Endometrial microvascular endothelial cells (primary cell): ENCODE results near the gene PLVAP. TPM values are rescaled to one million over a fixed set of nuclear protein-coding genes. Genes with fewer than 3 reads are reported as not detected.

Experiments used
- in situ Hi-C: cut with HindIII; loops from 2 replicates; pipeline ENCODE4 v1.10.0; 2017; ENCODE audit warnings: low sequenced_read_pairs, low pct_unique_long_range_greater_than_20kb; ENCODE audit errors: inconsistent ontology term
- total RNA-seq: library from RNA; depleted of rRNA; stranded (reverse); fragments of >200 nt; gene quantifications from one replicate; pipeline ENCODE4 v1.2.3, GENCODE V29; 2015; ENCODE audit errors: inconsistent ontology term

The PLVAP gene
- total RNA-seq, 1 donor from 2014 or later, result 0.46 TPM

DNA sequence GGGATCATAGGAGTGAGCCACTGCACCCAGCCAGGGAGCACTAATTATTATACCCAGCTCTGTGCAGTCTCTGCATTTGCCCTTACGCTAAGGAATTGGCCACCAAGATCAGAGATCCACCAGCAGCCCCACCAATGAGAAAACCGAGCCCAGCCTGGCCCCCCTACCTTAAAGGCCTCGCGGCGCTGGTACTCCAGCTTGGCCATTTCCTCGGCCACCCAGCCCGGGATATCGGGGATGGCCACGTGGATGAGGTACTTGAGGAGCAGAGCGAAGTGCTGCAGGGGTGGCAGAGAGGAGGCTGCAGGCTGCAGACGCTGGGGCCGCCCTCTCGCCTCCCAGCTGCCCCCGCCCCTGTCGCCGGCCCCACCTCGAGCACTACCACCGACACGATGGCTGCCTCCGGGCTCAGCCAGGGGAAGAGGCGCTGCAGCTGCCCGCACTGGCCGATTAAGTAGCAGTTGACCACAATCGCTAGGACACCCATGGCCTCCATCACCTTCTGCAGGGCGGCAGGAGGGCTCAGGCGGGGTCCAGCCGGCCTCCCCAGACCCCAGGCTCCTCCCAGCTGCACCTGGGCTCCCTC is 50.0 kb downstream of the PLVAP start:
- in situ Hi-C loops, result no loop called here

DNA sequence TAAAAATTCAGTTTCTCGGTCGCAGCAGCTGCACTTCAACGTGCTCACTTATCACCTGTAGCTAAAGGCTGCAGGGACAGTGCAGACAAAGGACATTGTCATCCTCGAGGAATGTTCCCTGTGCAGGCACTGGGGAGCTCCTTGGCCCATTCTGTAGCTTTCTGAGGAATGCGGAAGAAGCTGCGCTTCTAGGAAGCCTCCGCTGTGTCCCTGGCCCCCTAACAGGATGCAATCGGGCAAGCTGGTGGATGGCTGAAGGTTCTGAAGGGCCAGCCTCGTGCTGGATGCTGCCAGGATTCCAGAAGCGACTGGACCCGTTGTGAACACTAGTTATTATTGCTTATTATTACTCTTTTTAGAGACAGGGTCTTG is 50.6 kb downstream of the PLVAP start:
- in situ Hi-C loops, result no loop called here

DNA sequence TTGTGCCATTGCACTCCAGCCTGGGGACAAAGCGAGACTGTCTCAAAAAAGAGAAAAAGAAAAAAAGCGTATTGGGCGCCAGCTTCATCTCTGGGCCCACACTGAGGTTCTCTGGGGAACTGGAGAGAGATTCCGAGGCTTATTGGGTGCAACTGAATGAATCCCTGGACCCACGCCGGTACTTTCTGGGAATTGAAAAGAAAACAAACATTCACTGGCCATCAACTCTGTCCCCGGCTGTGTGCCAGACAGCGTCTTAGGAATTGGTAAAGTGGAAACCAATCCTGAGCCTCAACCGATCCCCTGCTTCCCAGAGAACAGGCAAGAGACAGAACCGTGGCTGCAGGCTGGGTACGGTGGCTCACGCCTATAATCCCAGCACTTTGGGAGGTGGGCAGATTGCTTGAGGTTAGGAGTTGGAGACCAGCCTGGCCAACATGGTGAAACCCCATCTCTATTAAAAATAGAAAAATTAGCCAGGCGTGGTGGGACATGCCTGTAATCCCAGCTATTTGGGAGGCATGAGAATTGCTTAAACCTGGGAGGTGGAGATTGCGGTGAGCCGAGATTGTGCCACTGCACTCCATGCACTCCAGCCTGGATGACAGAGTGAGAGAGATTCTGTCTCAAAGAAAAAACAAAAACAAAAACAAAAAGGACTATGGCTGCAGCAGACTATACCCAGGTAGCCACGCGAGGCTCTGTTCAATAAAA is 51.1 kb downstream of the PLVAP start:
- in situ Hi-C loops, result no loop called here

DNA sequence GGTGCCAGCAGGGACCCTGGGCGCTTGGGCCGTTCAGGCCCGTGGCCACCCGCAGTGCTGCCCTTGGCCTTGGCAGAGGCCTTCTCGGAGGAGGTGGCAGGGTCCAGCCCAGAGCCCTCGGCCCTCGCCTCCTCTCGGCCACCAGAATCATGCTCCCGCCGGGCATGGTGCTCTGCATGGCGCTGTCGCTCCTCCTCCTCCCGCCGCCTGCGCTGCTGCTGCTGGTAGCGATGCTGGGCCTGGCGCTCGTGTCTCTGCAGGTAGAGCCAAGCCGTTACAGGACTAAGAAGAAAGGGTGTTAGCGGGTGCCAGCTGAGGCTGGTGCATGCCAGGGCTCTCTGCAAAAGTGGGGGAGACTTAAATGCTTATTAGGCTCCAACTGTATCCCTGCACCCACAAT is 52.0 kb downstream of the PLVAP start:
- in situ Hi-C loops, result no loop called here

DNA sequence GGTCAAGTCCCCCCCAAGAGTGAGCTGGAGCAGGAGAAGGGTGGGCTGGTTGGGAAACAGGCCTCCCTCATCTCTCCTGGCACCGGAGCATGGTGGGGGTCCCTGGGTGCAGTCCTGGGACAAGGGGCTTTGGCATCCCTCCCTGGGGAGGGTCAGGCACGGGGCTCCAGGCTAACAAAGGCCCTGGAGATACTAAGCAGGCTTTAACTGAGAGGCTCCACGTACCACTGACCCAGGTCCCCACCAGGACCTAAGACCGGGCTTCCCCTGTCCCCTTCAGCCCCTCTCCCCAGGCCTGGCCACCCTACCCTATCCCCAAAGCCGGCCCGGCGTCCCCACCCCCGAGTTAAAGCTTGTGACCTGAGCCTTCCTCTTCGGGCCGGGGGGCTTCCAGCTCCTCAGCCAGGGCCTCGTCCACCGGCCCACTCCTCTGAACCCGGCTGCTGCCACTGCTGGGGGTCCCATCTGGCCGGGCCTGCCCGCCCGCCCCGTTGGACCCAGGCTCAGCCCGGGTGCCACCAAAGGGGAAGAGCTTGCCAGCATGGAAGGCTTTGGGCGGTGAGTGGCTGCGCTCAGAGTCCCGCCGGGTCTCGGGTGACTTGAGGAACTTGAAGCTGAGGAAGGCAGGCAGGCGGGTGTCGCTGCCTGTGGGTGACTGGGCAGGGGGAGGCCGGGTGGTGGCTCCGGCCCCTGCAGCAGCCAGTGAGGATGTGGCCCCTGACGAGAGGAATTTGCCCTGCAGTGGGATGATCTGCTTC is 52.6 kb downstream of the PLVAP start:
- in situ Hi-C loops, result no loop called here

DNA sequence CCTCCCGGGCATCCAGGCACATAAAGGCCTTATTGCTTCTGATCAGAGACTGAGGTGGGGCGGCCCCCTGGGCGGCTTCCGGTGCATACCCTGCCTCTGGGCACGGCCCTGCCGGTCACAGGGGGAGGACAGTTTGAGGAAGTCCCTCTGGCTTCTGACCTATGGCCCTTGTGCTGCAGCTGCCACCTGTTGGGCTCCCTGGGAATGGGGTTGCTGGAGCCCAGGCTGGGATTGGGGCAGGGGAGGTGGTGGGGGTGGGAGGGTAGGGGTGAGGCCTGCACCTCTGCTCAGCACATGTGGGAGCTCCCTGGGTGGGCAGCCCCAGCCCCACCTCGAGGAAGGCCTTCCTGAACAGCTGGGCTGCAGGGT is 53.2 kb downstream of the PLVAP start:
- in situ Hi-C loops, result no loop called here

DNA sequence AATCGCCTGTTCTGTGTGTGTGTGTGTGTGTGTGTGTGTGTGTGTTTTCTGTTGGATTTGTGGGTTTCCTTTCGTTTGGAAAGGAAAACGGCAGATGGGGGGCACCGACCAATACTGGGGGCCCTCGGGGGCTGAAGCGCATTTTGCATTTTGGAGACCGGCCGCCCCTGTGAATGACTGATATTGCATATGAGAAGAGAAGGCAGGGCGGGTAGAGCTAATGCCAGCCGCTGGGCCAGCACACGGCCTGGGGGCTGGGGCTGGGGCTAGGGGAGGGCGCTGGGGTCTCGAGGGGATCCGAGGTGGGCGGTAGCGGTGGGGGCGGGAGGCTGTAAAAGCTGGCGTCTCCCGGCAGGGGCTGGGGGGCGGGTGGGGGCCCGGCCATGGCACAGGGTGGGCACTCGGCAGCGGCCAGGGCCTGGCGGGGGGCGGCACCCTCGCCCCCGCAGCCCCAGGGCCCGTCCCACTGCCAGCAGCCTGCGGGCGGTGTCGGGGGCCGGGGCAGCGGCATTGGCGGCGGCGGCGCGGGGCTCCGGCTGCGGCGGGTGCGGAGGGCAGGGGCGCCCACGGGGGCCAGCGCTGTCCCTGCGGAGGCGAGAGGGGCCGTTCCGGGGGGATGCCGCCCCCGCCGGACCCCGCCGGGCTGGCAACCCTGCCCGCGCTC is 53.7 kb downstream of the PLVAP start:
- in situ Hi-C loops, result no loop called here

DNA sequence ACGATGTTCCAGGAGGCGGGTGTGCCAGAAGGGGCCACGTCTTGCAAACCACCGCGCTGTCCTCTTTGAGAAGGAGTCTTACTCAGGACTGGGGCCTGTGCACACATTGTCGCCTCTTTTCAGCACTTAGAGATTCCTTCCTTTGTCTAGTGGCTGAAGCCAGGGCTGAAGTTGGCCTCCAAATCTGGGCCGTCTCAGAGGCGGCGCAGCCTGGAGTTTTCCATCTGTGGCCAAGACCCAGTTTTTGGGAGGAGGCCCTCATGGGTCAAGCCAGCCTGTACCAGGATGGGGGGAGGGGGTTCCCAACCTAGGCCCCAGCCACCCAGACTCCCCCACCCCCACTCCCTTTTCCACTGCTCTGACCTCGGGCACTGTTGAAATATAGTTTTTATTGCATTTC is 54.3 kb downstream of the PLVAP start:
- in situ Hi-C loops, result no loop called here

DNA sequence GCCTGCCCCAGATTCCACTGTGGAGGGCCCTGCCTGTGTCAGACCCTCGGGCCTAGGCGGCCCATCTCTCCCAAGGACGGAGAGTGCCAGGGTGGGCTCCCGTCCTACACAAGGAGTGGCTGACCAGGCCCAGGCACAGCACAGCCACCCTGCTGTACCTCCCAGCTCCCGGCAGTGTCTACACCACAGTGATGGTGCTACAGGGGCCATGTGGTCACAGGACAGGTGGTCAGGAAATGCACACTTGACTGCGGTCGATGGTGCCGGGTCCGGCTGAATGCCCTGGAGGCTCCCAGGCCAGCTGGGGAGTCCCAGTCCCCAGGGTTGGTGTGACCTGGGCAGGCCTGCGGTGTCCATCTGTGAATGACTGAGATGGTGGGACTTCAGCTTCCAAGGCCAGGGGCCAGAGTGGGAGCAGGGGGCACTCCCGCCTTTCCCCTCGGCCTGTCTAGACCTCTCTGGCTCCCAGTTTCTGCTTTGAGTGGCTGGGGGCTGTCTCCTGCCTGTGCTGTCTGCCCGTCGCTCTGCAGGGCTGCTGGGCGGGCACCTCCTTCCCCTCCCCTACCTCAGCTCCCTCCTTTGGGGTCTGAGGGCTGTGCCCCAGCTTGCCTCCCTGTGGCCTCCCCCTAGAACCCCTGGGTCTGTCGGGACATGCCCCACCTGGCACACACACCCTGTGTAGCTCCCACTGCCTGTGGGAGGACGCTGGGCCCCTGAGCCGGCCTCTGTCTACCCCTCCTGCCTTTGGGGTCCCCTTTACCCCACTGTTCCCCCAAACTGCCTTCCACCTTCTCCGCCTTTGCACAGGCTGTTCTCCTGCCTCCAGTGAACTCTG is 55.3 kb downstream of the PLVAP start:
- in situ Hi-C loops, result no loop called here

DNA sequence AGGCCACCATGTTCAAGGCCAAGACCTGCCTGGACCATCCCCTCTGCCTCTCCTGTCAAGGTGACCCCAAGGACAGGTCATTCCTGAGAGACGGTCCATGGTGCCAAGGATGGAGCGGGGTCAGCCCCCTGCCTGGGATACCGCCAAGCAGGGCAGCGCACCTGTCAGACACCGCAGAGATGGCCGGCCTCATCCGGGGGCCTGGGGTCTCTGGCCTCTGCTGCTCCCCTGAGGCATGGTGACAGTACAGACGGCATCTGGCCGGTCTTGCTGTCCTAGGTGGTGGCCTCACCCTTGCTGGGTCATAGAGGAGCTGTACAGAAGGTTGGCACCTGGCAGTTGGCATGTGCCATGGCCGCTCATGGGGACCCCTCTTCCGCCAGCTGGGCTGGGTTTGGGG is 56.7 kb downstream of the PLVAP start:
- in situ Hi-C loops, result no loop called here

DNA sequence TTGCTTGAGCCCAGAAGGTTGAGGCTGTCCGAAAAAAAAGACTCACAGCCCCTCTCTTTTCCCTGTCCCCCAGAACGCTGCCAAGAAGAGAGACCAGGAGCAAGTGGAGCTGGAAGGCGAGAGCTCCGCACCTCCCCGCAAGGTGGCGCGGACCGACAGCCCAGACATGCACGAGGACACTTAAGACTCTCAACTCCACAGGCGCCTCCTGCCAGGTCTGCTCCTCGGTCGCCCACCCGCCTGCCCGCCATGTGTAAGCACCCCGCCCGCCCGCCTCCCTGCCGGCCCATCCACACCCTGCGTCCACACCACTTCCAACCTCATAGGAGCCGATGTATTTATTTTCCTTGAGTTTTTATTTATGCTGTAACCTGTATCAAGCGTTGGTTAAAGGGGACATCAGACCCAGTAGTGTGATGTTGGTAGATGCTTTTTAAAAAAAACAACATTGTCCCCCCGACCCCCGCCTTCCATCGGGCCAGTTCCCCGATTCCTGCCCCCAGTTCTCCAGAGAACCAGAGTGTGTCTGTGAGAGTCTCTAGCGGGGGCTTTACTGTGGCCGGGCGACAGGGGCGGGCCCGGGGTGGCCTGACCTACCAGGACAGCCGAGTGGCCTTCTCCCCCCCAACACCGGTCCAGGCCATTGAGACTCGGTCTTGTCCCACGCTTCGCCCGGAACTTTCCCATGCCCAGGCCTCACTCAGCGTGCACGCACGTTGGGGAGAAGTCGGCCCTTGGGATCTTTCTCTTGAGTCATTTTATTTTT is 57.5 kb downstream of the PLVAP start:
- in situ Hi-C loops, result no loop called here

DNA sequence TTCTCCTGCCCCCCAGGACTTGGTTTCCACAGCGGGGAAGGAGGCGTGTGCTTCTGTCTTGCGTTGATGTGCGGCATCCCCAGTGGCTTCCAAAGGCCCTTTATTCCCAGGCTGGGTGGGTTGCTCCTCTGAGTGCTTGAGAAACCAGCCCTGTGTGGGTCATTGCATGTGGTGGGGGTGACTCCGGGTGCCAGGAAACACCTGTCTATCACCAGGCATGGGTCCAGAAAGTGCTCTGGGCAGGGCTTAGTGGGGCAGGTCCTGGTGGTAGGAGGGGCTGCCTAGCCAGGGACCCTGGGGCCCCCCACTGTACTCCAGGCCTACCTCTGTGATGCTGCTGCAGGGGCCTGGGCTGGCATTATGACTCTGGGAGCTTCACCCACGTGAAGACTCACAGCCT is 58.2 kb downstream of the PLVAP start:
- in situ Hi-C loops, result no loop called here

DNA sequence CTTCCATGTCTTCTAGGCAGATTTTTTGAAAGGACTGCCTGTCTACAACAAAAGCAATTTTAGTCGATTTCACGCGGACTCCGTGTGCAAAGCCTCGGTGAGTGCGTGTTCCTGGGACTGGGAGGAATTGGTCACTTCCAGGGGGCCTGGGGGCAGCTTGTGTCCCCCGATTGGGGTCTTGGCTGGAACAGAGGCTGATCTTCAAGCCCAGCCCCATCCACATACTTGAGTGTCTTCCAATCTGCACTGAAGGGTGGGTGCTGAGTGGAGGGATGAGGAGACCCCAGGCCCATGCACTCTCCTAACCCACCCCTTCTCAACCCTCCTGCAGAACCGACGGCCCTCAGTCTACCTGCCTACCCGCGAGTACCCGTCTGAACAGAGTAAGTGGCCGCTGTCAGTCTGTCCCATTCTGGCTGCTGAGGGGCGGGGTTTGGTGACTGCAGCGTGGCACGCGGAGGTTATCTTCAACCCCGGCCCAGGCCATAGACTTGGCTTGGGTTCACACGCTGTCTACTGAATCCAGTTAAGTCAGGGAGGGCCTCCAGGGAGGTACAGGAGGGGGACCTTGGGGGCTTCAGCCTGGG is 63.0 kb downstream of the PLVAP start:
- in situ Hi-C loops, result no loop called here

DNA sequence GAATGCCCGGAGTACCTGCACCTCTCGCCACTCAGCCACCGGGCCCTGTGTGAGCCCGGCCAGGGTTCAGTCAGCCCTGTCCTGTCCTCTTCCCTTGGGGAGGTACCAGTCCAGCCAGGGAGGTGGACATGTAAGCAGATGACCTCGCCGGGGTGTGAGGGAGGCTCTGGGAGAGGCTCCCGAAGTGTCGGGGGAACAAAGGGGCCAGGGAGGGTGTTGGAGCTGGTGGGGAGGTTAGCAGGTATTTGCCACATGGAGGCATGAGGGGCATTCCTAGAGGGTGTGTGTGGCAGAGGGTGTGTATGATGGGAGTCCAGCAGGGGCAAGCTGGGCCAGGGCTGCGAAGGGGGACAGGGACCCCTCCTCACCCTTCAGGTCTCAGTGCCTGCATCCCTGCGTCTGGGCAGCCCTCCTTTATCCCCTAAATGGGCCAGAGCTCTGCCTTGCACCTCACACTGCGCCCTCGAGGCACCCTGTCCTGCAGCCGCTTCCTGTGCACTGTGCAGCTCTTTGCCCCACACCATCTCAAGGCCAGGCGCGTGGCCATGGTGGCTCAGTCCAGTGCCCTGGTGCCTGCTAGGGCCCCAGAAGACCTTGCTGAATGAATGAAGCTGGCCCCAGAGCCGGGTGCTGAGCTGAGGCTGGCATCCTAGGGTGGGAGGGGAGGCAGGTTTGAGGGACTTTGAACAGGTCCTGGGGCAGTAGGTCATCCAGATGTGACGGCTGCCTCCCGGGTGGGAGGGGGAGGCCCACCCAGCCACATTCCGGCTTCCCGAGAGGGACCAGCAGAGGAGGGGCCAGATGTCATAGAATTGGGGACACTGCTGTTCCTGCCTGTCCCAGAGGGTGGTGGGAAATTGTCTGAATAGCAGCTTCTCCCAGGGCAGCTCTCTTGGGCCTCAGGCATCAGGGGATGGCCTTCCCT is 64.7 kb downstream of the PLVAP start:
- in situ Hi-C loops, result no loop called here

DNA sequence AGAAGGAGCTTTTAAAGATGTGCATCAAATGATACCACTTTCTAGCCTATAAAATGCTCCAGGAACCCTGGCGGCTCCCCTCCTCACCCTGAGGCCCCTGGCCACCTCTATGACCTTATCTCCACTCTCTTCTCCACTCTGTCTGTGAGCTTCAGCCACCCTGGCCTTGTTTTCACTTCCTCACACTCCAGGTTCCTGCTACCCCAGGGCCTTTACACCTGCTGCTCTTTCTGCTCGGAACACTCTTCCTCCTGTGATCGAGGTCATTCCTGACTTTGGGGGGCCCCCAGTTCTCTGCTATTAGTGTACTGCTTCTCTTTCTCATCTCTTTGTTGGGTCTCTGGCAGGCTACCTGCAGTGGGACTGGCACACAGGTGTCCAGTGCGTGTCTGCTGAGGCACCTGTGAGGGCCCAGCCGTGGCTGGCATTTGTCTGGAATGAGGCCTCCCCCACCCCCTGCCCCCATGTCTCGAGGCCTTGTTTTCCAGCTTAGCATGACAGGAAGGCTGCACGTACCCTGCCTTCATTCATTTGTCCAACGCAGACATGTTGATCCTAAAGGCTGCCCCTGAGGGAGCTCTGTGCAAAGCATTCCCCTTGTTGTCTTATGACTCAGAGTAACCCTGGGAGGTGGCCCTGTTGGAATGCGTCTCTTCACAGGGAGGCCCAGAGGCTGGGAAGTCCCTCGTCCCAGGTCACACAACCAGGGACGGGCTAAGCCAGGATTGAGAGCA is 65.5 kb downstream of the PLVAP start:
- in situ Hi-C loops, result no loop called here

DNA sequence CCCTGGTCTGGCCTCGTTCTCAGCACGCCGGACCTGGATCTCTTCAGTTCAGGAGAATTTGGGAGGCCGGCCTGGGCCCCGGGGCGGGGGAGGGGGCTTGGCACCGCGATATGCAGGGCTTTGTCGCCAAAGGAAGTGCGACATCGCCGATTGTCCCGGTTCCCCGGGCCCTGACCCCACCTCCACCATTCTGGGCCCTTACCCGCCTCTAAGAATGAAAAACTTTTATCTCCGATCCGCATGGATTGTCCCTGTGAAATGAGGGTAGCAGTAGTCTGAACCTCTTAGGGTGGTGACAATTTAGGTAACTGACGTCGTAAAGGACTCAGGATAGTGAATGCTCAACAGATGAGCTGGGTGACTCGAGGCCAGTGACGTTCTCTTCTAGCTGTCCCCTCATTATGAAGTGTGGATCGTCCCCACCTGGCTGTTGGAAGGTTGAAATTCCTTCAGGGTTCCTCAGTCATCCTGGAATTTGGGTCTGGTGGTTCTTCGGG is 67.1 kb downstream of the PLVAP start:
- in situ Hi-C loops, result no loop called here
